HG02588 (cell line): Measurements from ENCODE around the gene TSPAN9.

Experiments used
- ATAC-seq: cut with Tn5 transposase; IDR thresholded peaks from one replicate; pipeline ENCODE4 v1.9.1; 2021; ENCODE audit warnings: mild to moderate bottlenecking, moderate library complexity; ENCODE audit not compliant: unreplicated experiment

The TSPAN9 gene

GRCh38 chr12:3263282-3263681 lies 186.1 kb downstream of the TSPAN9 start:
- no peak for ATAC-seq

- no peak for ATAC-seq
These were observed 187.1 kb downstream of the TSPAN9 start for GRCh38 chr12:3263939-3264922.

- no peak for ATAC-seq
These were observed 188.2 kb downstream of the TSPAN9 start for GRCh38 chr12:3265406-3265805.

GRCh38 chr12:3266638-3267037 lies 189.5 kb downstream of the TSPAN9 start:
- no peak for ATAC-seq

- no peak for ATAC-seq
These were observed 190.5 kb downstream of the TSPAN9 start for GRCh38 chr12:3267690-3268089.

- ATAC-seq: no peak
These were observed 192.4 kb downstream of the TSPAN9 start for GRCh38 chr12:3269594-3269993.

- ATAC-seq: no peak
These were observed 194.0 kb downstream of the TSPAN9 start for GRCh38 chr12:3271146-3271545.

GRCh38 chr12:3271639-3272038 lies 194.5 kb downstream of the TSPAN9 start:
- ATAC-seq: no peak

- no peak for ATAC-seq
These were observed 195.8 kb downstream of the TSPAN9 start for GRCh38 chr12:3272958-3273357.

GRCh38 chr12:3273409-3273853 lies 196.3 kb downstream of the TSPAN9 start:
- ATAC-seq: no peak

- no peak for ATAC-seq
These were observed 197.5 kb downstream of the TSPAN9 start for GRCh38 chr12:3274664-3275063.

- peak; percentile 46 for ATAC-seq
These were observed 198.2 kb downstream of the TSPAN9 start for GRCh38 chr12:3275171-3276041.

GRCh38 chr12:3276226-3276625 lies 199.0 kb downstream of the TSPAN9 start:
- no peak for ATAC-seq

GRCh38 chr12:3277306-3277943 lies 200.2 kb downstream of the TSPAN9 start:
- ATAC-seq: no peak

- ATAC-seq: no peak
These were observed 201.7 kb downstream of the TSPAN9 start for GRCh38 chr12:3278681-3279414.

- ATAC-seq: no peak
These were observed 202.2 kb downstream of the TSPAN9 start for GRCh38 chr12:3279415-3279780.

GRCh38 chr12:3279832-3280231 lies 202.7 kb downstream of the TSPAN9 start:
- ATAC-seq: no peak

GRCh38 chr12:3280967-3281366 lies 203.8 kb downstream of the TSPAN9 start:
- ATAC-seq: no peak

GRCh38 chr12:3281588-3282383 lies 204.6 kb downstream of the TSPAN9 start:
- no peak for ATAC-seq

GRCh38 chr12:3282384-3282670 lies 205.1 kb downstream of the TSPAN9 start:
- ATAC-seq: no peak
